Breast epithelium (tissue), 4 donors: ENCODE measurements around the gene ZNF451. TPM values are rescaled to one million over a fixed set of nuclear protein-coding genes. Genes with fewer than 3 reads are reported as not detected.
"Not testable (repeated sequence)": the region's sequence is repeated elsewhere in the genome, so short reads cannot be mapped to it uniquely, and the experiment has no call there.

ENCODE experiments used
- DNase-seq, 2 donors: peaks; one replicate each; pipeline ENCODE4 v3.0.0-alpha.2; 2019; ENCODE audit warnings: low spot score in 2 of 2
- H3K27ac ChIP-seq, 2 donors: fragments of 200-600 bp; sonication (generic) in 1 of 2; one replicate each; pipeline ENCODE4 v1.5.1; 2016 to 2019; ENCODE audit warnings: mild to moderate bottlenecking in 1 of 2
- H3K27me3 ChIP-seq, 2 donors: fragments of 200-600 bp; sonication (generic) in 1 of 2; one replicate each; pipeline versions ENCODE4 v1.5.1 to v1.6.0; 2017 to 2019; ENCODE audit warnings: control low read depth in 1 of 2, mild to moderate bottlenecking in 1 of 2
- H3K36me3 ChIP-seq: fragments of 200-600 bp; one replicate; pipeline ENCODE4 v1.5.1; 2019
- H3K4me1 ChIP-seq, 2 donors: fragments of 200-600 bp; sonication (generic); one replicate each; pipeline ENCODE4 v1.5.1; 2016 to 2019; ENCODE audit warnings: control low read depth in 1 of 2
- H3K4me3 ChIP-seq, 3 donors: fragments of 200-600 bp; sonication (generic); 1 replicate in 2 of 3; 2 replicates in 1 of 3; pipeline ENCODE4 v1.5.1; 2016 to 2019; ENCODE audit warnings: mild to moderate bottlenecking in 3 of 3, moderate library complexity in 2 of 3
- H3K9me3 ChIP-seq, 2 donors: fragments of 200-600 bp; sonication (generic) in 1 of 2; one replicate each; pipeline ENCODE4 v1.5.1; 2016 to 2019; ENCODE audit warnings: control low read depth in 1 of 2
- CTCF ChIP-seq, 3 donors: fragments of 450-650 bp; IDR thresholded peaks; one replicate each; pipeline ENCODE4 v1.5.1; 2016 to 2017; ENCODE audit warnings: antibody characterized with exemption in 3 of 3, mild to moderate bottlenecking in 3 of 3, moderate library complexity in 3 of 3
- POLR2A ChIP-seq: fragments of 450-650 bp; IDR thresholded peaks from one replicate; pipeline ENCODE4 v1.6.1; 2016; ENCODE audit warnings: antibody characterized with exemption, mild to moderate bottlenecking, moderate library complexity
- POLR2AphosphoS5 ChIP-seq, 3 donors: sonication (generic); formaldehyde crosslinking; IDR thresholded peaks; one replicate each; pipeline ENCODE4 v1.6.1; 2017; ENCODE audit warnings: antibody characterized with exemption in 3 of 3
- intact Hi-C: fragments of 100-400 bp; cut with DNase I; formaldehyde crosslinking; loops from one replicate; pipeline ENCODE4 v1.15.1; 2023; ENCODE audit warnings: low total_unique reads
- total RNA-seq, 3 donors: library from RNA; depleted of rRNA; stranded (reverse); fragments of >200 nt; gene quantifications; one replicate each; pipeline ENCODE4 v1.1.0, GENCODE V29; 2016

ZNF451 gene
- total RNA-seq, 3 donors from 2014 or later, result 72.3 to 95.1 (median 77.7) TPM

GRCh38 chr6:57085471-57085870 lies 4.5 kb upstream of the ZNF451 start:
- Histone ChIP-seq H3K27ac (no peak overlapping the region), H3K9me3 (no peaks in the 10 kb centered on the region), H3K4me3 (no peak overlapping the region), H3K4me1 (no peaks in the 10 kb centered on the region), H3K27me3 (no peaks in the 10 kb centered on the region), H3K36me3 (no peaks in the 10 kb centered on the region)
- DNase-seq, result no peak
- TF ChIP-seq POLR2AphosphoS5 (IDR thresholded peaks at IDR 0.05) (no peak), CTCF (IDR thresholded peaks at IDR 0.05) (no peak), POLR2A (no peak)
- intact Hi-C loops, result no loop called here

GRCh38 chr6:57086843-57087242 lies 3.1 kb upstream of the ZNF451 start:
- intact Hi-C loops, result no loop called here
- H3K27ac ChIP-seq, result no peak overlapping the region
- TF ChIP-seq POLR2A, result no peak
- TF ChIP-seq CTCF (IDR thresholded peaks at IDR 0.05), result no peak
- no peak for TF ChIP-seq POLR2AphosphoS5 (IDR thresholded peaks at IDR 0.05)
- H3K4me1 ChIP-seq, result no peaks in the 10 kb centered on the region
- no peak overlapping the region for H3K4me3 ChIP-seq
- H3K36me3 ChIP-seq, result no peaks in the 10 kb centered on the region
- H3K27me3 ChIP-seq, result no peaks in the 10 kb centered on the region
- no peaks in the 10 kb centered on the region for H3K9me3 ChIP-seq
- no peak for DNase-seq

- DNase-seq, result no peak
- Histone ChIP-seq H3K4me3 (no peak overlapping the region), H3K27me3 (no peaks in the 10 kb centered on the region), H3K4me1 (no peaks in the 10 kb centered on the region), H3K27ac (no peak overlapping the region), H3K36me3 (no peaks in the 10 kb centered on the region), H3K9me3 (no peaks in the 10 kb centered on the region)
- no peak for TF ChIP-seq CTCF (IDR thresholded peaks at IDR 0.05)
- TF ChIP-seq POLR2AphosphoS5 (IDR thresholded peaks at IDR 0.05), result no peak
- TF ChIP-seq POLR2A, result no peak
- intact Hi-C loops, result no loop called here
These were observed 2.1 kb upstream of the ZNF451 start for GRCh38 chr6:57087916-57088315.

GRCh38 chr6:57089265-57089664 lies 723 bp upstream of the ZNF451 start:
- Histone ChIP-seq H3K36me3 (no peaks in the 10 kb centered on the region), H3K4me1 (no peaks in the 10 kb centered on the region), H3K9me3 (no peaks in the 10 kb centered on the region), H3K4me3 (peak overlapping the region; percentile 49 to 66 (median 54)), H3K27ac (peak overlapping the region in 1 of 2 donors; percentile 16), H3K27me3 (no peaks in the 10 kb centered on the region)
- intact Hi-C loops, result no loop called here
- no peak for DNase-seq
- no peak for TF ChIP-seq POLR2A
- no peak for TF ChIP-seq POLR2AphosphoS5 (IDR thresholded peaks at IDR 0.05)
- TF ChIP-seq CTCF (IDR thresholded peaks at IDR 0.05), result no peak

GRCh38 chr6:57090458-57091067 lies 575 bp downstream of the ZNF451 start:
- H3K4me1 ChIP-seq, H3K9me3 ChIP-seq, DNase-seq, H3K36me3 ChIP-seq, H3K27me3 ChIP-seq, intact Hi-C loops, H3K27ac ChIP-seq: not testable (repeated sequence)
- H3K4me3 ChIP-seq, result peak overlapping the region; percentile 49 to 66 (median 54)

- H3K4me1 ChIP-seq, DNase-seq, intact Hi-C loops, H3K36me3 ChIP-seq, H3K9me3 ChIP-seq, H3K27me3 ChIP-seq, H3K27ac ChIP-seq: not testable (repeated sequence)
- peak overlapping the region in 1 of 3 donors; percentile 0 for H3K4me3 ChIP-seq
These were observed 1.4 kb downstream of the ZNF451 start for GRCh38 chr6:57091375-57091774.
